ENCODE measurements around the gene SLC4A1.

DNA sequence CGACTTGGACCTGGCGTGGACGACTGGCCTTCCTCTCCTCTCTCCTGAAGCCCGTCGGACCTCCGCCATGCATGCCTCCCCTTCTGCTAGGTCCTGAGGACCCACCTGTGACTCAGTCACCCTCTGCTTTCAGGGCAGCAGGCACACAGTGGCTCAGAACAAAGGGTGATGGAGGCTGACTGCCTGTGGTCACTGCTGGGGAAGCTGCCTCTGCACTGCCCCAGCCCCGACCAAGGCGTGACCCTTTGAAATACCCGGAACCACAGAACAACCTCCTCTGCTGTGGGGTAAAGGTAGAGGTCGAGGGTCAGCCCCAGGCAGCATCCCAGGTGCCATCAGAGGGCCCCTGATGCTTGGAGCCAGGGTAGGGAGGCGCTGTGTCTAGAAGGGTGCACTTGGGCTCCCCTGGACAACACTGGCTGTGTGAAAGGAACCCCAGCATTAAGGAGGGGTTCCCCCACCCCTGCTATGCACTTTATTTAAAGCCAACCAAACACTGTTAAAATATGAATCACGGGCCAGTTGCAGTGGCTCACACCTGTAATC lies 12.5 kb upstream of the SLC4A1 start:
- TF ChIP-seq POLR2A (IDR thresholded peaks at IDR 0.05; ENCODE audit: low read depth, low read length): no peak
- no peak for TF ChIP-seq TAF1 (IDR thresholded peaks at IDR 0.05; ENCODE audit: low read depth, low read length)
- TF ChIP-seq POLR2AphosphoS5 (IDR thresholded peaks at IDR 0.05; ENCODE audit: low read depth, low read length): no peak
- no peak for TF ChIP-seq SPI1 (IDR thresholded peaks at IDR 0.05; ENCODE audit: low read depth, low read length)
- no peak for TF ChIP-seq POU2F2 (IDR thresholded peaks at IDR 0.05; ENCODE audit: low read depth, low read length)
- no peak for TF ChIP-seq PAX5 (IDR thresholded peaks at IDR 0.05; ENCODE audit: insufficient read depth, low read length, severe bottlenecking)

All from GM12891 (cell line).